HG03108 (cell line): ENCODE results near the gene SEPTIN2.
"Not testable (repeated sequence)": the region's sequence is repeated elsewhere in the genome, so short reads cannot be mapped to it uniquely, and the experiment has no call there.

ENCODE experiments used
- ATAC-seq: cut with Tn5 transposase; IDR thresholded peaks from one replicate; pipeline ENCODE4 v1.9.1; 2021; ENCODE audit warnings: moderate library complexity; ENCODE audit not compliant: unreplicated experiment

Gene SEPTIN2

DNA sequence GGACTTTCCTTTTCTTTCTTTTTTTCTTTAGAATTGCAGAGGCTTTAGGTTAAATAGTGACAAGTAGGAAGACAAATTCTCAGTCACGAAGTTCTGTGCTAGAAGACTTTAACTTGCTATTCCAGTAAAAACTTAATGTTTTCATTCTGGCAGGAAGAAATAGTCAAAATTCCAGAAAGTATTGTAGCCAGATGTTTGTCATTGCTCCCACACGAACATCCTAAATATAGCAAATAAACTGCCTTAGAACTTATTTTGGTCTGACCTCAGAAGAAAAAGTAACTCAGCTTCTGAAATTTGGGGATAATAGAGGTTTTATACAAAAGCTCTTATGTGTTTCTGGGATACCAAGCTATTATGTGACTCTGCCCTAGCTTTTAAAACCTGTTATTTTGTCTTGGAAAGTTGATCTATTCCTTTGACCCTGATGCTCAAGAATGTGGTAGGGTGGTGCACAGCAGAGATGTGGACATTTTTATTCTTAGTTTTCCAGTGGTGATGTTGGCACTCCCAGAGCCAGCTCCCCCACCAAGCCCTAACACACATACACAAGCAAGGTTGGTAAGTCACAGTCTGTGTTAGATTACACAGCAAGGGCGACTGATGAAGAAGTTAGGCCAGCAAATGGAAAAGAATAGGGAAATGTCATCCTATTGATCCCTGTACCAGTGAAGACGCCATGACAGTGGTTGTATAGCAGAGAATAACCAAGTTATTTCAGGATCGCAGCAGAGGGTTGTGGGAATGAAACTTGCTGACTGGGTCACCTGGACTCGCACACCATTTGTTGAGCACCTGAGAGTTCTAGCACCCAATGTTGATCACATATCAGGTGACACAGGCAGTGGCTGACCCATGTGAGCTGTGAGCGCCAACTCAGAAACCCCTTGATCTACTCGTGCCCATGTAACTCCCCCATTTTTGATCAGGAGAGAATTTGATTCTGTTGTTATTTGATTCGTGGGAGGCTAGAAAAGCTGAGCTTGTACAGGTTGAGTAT, 64.1 kb downstream of the SEPTIN2 start:
- no peak for ATAC-seq

GRCh38 chr2:241381872-241382271, 66.1 kb downstream of the SEPTIN2 start:
- ATAC-seq = no peak

DNA sequence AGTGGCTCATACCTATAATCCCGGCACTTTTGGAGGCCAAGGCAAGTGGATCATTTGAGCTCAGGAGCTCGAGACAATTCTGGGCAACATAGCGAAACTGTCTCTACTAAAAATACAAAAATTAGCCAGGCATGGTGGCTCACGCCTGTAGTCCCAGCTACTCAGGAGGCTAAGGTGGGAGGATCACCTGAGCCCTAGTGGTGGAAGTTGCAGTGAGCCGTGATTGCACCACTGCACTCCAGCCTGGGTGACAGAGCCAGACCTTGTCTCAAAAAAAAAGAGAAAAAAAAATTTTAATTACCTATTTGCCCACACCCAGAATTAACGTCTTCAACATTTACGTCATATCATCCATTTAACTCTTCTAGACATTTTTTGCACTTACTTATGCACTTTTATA, 69.7 kb downstream of the SEPTIN2 start:
- not testable (repeated sequence) for ATAC-seq

GRCh38 chr2:241386519-241386918, 70.8 kb downstream of the SEPTIN2 start:
- ATAC-seq = no peak

DNA sequence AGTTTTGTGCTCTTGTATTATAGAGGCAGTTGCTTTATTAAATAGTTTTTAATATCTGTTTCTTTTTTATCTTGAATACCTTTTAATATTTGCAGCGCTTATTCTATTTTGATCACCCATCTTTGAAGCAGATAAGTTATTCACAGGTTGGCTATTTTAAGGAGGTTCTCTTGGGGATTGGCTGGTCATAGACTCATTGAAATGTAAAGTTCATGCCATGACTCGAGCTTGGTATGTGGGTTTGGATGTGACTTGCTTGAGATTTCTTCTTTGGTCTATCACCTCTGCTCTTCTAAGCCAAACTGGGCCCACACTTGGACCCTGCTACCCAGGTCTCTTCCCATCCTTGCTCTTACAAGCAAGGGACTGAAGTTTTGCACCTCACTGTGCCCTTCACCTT, 74.0 kb downstream of the SEPTIN2 start:
- no peak for ATAC-seq

- ATAC-seq = peak; percentile 54
Measured at GRCh38 chr2:241390301-241391206, 74.8 kb downstream of the SEPTIN2 start.

GRCh38 chr2:241391892-241392665, 76.4 kb downstream of the SEPTIN2 start:
- no peak for ATAC-seq

GRCh38 chr2:241392753-241393152, 77.0 kb downstream of the SEPTIN2 start:
- ATAC-seq = not testable (repeated sequence)

- no peak for ATAC-seq
Measured at GRCh38 chr2:241393524-241394196, 77.9 kb downstream of the SEPTIN2 start.

DNA sequence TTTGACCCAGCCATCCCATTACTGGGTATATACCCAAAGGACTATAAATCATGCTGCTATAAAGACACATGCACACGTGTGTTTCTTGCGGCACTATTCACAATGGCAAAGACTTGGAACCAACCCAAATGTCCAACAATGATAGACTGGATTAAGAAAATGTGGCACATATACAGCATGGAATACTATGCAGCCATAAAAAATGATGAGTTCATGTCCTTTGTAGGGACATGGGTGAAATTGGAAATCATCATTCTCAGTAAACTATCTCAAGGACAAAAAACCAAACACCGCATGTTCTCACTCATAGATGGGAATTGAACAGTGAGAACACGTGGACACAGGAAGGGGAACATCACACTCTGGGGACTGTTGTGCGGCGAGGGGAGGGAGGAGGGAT, 81.1 kb downstream of the SEPTIN2 start:
- not testable (repeated sequence) for ATAC-seq

GRCh38 chr2:241399941-241400922, 84.5 kb downstream of the SEPTIN2 start:
- ATAC-seq = no peak
